SK-N-DZ (cell line): ENCODE measurements around the gene GFOD2.

ENCODE experiments used
- DNase-seq: peaks from one replicate; pipeline ENCODE4 v3.0.0-alpha.2; 2015; ENCODE audit warnings: low spot score

Gene GFOD2

DNA sequence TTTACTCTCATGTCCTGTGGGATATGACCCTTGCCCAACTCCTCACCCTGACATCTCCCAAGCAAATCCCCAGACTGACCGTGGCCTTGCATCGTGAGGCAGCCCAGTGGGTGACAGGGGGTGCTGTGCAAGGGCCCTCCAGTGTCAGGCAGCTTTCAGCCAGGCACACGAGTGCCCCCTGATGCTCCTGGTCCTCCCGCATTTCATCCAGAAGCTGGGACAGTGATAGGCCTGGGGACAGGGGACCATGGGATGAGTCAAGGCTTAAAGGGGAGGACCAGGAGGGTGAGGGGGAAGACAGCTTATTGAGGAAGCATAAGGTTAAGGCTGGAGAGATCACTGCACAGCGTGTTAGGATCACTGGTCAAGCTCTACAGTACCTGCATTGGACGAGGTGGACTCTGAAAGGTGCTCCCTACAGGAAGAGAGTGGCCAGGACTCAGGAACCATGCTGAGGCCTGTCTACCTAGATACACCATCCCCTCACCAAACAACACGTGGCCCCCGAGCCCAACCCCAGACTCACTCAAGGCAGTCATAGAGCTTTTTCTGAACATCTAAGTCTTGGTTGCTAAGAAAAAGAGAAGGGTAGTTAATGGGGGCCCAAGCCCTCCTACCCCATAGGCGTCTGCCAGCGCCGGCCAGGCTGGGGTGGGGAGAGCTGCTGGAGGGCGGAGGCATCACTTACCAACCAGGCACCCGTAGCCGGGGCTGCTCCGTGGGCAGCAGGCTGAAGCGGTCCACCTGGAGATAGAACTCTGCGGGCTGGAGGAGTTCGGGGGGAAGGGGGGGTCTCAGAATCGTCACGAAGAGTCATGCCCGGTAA, 60.1 kb downstream of the GFOD2 start:
- peak; percentile 15 for DNase-seq

DNA sequence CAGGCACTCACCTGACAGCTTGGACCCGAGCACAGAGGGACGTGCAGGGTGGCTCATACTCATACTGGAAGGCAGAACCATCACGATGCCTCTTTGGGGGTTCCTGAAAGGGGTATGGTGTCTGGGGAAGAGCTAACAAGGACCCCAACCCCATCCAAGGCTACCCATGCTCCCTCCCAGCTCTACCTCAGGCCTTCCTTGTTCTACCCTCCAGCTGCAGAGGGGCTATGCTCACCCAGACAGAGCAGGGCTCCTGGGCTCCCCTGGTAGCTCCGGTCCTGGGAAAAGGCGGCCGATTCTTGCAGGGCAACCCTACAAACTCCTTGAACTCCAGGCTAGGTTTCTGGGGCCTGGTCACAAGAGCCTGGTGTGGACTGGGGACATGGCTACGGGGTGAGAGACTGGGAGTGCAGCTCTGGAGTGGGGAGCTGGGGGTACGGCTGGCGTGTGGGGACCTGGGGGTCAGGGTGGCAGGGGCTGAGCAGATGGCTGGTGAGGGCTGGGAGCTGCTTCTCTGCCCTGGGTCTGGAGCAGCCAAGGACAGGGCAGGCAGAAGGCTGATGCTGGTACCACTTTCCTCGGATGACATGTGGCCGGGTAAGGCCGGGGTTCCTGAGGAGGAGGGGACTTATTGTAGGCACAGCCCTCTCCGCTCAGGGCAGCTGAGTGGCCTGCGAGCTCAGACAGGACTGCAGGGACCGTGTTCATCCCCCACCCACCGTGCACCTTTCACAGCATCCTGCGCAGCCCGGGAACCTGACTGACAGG, 61.2 kb downstream of the GFOD2 start:
- DNase-seq = peak; percentile 3

DNA sequence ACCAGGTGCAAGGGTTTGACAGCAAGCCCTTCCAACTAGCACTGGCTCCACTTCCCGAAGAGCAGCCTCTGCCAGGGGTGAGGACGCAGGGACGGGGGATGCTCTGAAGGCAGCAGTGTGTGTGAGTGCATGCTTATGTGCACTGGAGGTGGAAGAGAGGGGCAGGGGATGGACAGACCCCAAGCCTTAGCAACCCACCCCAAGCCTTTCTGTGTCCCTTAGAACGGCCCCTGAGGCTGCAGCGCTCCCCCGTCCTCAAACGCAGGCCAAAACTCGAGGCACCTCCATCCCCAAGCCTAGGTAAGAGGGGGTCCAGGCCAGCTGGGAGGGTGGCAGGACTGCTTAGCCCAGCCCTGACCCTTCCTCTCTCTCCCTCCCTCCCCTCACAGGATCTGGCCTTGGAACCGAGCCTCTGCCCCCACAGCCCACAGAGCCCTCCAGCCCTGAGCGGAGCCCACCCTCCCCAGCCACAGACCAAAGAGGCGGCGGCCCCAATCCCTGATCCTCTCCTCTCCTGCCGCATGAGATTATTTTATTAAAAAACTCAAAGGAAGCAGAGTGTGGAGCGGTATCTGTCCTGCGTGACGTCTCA, 62.0 kb downstream of the GFOD2 start:
- no peak for DNase-seq

GRCh38 chr16:67656344-67657016, 62.6 kb downstream of the GFOD2 start:
- no peak for DNase-seq

DNA sequence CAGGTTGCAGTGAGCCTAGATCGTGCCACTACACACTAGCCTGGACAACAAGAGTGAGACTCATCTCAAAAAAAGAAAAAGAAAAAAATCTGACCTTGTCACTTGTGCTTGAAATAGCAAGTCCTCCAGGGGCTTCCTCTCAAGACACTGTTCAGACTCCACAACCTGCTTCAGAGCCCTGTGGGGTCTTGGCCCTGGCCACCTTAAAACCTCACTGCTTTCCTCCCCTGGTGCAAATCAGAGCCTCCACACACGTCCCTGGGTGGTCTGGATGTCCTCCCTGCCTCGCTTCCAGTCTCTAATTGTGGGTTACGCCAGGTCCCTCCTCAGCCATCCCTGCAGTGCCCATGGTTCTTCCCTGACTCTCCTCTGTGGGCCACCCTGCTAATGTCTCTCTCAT, 63.8 kb downstream of the GFOD2 start:
- DNase-seq = no peak

- DNase-seq = peak; percentile 51
These were observed 64.7 kb downstream of the GFOD2 start for GRCh38 chr16:67654403-67654911.

DNA sequence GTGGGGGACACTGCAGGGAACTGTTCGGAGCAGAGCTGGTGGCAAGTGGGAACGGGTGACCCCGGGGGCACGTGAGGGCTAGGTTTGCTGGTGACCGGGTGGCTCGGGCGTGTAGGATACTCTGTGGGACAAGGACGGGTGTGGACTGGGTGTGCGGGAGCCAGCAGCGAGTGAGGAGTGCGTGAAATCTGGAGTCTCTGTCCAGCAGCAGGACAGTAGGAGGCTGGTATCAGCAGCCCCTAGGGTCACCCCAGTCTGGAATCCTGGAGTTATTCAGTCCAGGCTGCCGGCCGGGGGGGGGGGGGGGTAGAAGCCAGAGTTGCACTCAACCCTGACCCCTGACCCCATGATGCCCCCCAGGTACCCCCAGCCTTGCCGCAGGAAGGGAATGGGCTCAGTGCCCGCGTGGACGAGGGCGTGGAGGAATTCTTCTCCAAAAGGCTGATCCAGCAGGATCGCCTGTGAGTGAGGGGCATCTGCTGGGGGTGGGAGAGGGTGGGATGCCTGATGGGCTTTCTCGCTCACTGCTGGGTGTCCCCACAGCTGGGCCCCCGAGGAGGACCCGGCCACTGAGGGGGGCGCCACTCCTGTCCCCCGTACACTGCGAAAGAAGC, 65.2 kb downstream of the GFOD2 start:
- no peak for DNase-seq

DNA sequence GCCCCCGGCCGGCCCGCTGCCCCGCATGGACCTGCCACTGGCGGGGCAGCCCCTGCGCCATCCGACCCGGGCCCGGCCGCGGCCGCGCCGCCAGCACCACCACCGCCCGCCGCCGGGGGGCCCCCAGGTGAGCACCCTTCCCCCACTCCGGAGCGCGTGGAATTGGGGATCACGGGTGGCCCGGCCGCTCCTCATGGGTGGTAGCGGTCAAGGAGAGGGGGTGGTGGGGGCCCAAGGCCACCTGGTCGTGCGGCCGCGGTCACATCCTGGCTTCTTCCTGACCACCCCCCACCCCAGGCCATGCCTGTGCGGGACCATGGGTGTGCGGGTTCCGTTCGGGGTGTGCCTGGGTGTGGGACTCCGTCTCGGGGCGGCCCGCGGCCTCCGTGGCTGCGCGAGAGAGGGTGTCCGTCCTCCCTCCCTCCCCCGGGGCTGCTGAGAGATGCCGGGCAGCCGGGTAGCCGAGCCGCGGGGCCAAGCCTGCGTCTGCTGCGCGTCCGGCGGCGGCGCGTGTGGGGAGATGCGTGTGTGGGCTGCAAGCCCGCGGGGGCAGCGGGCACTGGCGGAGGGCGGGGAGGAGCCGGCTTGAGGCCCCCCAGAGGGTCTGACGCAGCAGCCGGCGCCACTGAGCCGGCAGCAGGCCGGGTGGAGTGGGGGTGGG, 65.9 kb downstream of the GFOD2 start:
- DNase-seq = peak; percentile 25

GRCh38 chr16:67652578-67653127, 66.5 kb downstream of the GFOD2 start:
- DNase-seq = peak; percentile 36

DNA sequence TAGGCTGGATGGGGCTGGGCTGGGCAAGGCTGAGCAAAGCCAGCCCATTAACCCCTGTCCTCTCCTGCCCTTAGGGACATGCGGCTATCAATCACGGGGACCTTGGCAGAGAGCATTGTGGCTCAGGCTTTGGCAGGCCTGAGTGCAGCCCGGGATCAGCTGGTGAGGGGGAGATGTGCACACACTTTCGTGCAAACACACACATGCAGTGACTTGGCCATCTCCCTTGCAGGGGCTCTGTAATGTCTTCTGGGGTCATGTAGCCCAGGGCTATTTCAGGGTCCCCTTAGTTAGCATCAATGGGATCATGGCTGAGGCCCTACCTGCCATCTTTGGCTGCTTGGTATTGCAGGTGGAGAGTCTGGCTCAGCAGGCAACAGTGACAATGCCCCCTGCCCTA, 67.3 kb downstream of the GFOD2 start:
- no peak for DNase-seq

DNA sequence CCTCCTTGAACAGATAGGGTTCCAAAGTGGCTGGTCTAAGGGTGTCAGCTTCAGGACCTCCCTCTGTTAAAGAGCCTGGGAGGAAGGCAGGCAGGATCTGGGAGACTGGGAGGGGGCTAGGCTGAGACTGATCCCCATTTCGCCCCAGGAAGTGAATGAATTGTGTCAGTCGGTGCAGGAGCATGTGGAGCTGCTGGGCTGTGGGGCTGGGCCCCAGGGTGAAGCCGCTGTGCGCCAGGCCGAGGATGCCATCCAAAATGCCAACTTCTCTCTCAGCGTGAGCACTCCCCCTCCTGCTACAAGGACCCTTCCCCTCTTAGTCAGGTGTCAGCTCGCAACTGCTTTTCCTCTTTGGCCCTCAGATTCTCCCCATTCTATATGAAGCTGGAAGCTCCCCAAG, 68.1 kb downstream of the GFOD2 start:
- DNase-seq = no peak

GRCh38 chr16:67650023-67650422, 69.1 kb downstream of the GFOD2 start:
- no peak for DNase-seq

DNA sequence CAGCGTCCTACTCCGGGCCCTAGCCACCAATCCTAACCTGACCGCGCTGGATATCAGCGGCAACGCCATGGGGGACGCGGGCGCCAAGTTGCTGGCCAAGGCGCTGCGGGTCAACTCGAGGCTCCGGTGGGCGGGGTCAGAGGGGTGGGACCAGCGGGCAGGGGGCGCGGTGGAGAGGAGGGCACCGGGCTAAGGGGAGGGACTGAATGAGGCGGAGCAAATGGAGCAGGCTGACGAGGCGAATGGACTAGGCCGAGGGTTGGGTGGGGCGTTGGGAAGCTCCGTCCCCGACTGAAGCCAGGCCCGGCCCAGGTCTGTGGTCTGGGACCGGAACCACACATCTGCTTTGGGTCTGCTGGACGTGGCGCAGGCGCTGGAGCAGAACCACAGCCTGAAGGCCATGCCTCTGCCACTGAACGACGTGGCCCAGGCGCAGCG, 69.6 kb downstream of the GFOD2 start:
- DNase-seq = peak; percentile 73

DNA sequence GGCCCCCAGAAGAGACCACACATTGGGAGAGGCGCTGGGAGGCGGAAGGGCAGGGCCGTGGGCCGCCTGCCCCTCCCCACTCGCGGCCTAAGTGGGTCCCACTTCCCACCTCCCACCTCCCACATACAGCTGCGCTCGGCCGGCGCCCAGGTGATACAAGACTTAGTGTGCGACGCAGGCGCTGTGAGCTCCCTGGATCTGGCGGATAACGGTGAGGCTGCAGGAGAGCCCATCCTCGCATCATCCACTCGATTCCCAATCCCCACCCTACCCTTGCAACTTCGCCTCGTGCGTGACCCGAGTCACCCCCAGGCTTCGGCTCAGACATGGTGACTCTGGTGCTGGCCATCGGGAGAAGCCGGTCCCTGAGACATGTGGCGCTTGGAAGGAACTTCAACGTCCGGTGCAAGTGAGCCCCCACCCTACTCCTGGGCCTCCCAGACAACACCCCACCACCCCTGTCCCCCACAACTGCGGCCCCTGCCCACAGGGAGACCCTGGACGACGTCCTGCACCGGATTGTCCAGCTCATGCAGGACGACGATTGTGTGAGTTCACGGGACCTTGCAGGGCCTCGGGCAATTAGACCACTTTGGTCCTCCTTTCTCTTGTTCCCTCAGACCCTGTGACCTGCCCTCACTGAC, 70.2 kb downstream of the GFOD2 start:
- peak; percentile 20 for DNase-seq

DNA sequence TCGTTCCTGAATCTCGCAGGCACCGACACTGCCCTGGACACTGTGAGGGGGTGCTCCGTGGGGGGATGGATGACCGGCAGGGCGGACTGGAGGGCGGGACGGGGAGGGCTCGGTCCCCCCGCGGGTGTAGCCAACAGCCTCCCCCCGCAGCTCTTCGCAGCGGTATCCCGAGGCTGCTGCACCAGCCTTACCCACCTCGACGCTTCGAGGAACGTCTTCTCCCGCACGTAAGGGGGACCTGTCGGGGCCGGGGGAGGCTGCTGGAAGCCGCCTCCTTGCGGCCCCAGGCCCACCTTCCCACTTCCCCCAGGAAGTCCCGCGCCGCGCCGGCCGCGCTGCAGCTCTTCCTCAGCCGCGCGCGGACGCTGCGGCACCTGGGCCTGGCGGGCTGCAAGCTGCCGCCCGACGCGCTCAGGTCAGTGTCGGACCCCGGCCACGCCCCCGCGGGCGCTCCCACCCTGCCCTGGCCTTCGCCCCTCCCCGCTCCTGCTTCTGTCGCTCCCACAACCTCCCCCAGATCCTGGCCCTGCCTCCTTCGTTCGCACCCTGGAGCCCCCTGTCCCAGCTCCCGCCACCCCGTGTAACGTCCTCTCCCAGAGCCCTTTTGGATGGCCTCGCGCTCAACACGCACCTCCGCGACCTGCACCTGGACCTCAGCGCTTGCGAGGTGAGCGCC, 70.9 kb downstream of the GFOD2 start:
- peak; percentile 35 for DNase-seq

- no peak for DNase-seq
These were observed 71.4 kb downstream of the GFOD2 start for GRCh38 chr16:67647681-67648080.

DNA sequence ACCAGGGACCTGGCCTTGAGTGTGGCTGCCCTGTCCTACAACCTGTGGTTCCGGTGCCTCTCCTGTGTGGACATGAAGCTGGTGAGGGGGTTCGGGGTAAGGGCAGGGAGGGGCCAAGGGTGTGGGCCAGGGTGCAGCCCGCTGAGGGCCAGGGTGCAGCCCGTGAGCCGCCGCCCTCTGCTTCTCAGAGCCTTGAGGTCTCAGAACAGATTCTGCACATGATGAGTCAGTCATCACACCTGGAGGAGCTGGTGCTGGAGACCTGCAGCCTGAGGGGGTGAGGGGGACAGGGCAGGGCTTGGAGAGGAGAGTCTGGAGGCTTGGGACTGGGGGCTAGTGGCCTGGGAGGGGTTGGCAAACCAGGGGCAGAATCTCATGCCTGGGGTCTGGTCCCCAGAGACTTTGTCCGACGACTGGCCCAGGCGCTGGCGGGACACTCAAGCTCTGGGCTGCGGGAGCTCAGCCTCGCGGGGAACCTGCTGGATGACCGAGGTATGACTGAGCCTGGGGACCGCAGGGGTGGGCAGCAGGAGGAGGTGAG, 71.9 kb downstream of the GFOD2 start:
- DNase-seq = peak; percentile 24

- no peak for DNase-seq
These were observed 73.6 kb downstream of the GFOD2 start for GRCh38 chr16:67645397-67646121.
